Subcutaneous adipose tissue (tissue), 4 donors: ENCODE measurements around the gene NCAPD3. TPM values are rescaled to one million over a fixed set of nuclear protein-coding genes. Genes with fewer than 3 reads are reported as not detected.

Experiments
- CTCF ChIP-seq: fragments of 450-650 bp; IDR thresholded peaks from one replicate; pipeline ENCODE4 v1.5.1; 2016; ENCODE audit warnings: low read depth, mild to moderate bottlenecking, control low read depth, antibody characterized with exemption, moderate library complexity
- total RNA-seq, 4 donors: library from RNA; depleted of rRNA; stranded (reverse); fragments of >200 nt; gene quantifications; one replicate each; pipeline ENCODE4 v1.1.0, GENCODE V29; 2016

Gene NCAPD3
- total RNA-seq, 4 donors from 2014 or later = 10.5 to 18.7 (median 13.8) TPM

- no peak for TF ChIP-seq CTCF
These were observed 73.4 kb downstream of the NCAPD3 start for GRCh38 chr11:134150195-134150903.

- TF ChIP-seq CTCF = no peak
These were observed 74.4 kb downstream of the NCAPD3 start for GRCh38 chr11:134149371-134149770.

GRCh38 chr11:134146598-134146997 is 77.2 kb downstream of the NCAPD3 start:
- TF ChIP-seq CTCF = no peak

GRCh38 chr11:134145715-134146114 is 78.1 kb downstream of the NCAPD3 start:
- TF ChIP-seq CTCF = no peak

DNA sequence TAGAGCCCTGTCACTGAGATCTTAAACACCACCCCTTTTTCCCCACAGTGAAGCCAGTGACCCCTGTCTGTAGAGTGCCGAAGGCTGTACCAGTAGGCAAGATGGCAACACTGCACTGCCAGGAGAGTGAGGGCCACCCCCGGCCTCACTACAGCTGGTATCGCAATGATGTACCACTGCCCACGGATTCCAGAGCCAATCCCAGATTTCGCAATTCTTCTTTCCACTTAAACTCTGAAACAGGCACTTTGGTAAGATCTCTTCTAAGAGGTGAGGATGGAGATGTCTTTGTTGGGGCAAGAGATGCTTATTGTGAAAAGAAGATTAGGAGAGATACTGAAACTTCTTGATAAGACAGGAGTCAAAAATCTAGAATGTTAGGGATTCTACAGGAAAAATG is 79.0 kb downstream of the NCAPD3 start:
- TF ChIP-seq CTCF = no peak

GRCh38 chr11:134143801-134144200 is 80.0 kb downstream of the NCAPD3 start:
- TF ChIP-seq CTCF = no peak

DNA sequence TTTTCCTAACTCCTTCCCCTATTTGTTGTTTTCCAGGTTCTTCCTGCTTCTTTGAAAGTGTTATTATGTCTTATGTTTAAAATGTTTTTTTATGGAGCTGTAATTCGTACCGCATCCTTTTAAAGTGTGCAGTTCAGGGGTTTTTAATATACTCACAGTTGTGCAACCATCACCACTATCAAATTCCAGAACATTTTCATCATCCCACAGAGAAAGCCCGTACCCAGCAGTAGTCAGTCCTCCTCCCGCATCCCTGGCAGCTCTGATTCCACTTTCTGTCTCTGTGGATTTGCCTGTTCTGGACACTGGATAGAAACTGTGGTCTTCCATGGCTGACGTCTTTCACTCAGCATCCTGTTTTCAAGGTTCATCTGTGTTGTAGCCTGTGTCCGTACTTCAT is 81.2 kb downstream of the NCAPD3 start:
- no peak for TF ChIP-seq CTCF
